ENCODE measurements around the gene DAZL. TPM values are rescaled to one million over a fixed set of nuclear protein-coding genes. Genes with fewer than 3 reads are reported as not detected.

DAZL gene
- total and polyA plus RNA-seq, 8 donors, result 0.18 to 0.62 (median 0.31) TPM; not detected in 5

DNA sequence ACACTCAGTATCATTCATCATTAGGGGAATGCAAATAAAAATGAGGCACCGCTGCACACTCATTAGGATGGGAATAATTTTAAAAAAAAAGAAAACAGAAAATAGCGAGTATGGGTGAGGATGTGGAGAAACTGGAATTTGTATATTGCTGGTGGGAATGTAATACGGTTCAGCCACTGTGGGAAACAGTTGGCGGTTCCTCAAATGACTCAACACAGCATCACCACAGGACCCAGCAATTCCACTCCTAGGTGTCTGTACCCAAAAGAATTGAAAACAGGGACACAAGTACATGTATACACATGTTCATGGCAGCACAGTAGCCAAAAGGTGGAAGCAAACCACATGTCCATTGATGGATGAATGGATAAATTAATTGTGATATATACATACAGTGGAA is 56.5 kb downstream of the DAZL start:
- TF ChIP-seq EP300 (IDR thresholded peaks at IDR 0.05), result no peak
- TF ChIP-seq, protein P1, sequence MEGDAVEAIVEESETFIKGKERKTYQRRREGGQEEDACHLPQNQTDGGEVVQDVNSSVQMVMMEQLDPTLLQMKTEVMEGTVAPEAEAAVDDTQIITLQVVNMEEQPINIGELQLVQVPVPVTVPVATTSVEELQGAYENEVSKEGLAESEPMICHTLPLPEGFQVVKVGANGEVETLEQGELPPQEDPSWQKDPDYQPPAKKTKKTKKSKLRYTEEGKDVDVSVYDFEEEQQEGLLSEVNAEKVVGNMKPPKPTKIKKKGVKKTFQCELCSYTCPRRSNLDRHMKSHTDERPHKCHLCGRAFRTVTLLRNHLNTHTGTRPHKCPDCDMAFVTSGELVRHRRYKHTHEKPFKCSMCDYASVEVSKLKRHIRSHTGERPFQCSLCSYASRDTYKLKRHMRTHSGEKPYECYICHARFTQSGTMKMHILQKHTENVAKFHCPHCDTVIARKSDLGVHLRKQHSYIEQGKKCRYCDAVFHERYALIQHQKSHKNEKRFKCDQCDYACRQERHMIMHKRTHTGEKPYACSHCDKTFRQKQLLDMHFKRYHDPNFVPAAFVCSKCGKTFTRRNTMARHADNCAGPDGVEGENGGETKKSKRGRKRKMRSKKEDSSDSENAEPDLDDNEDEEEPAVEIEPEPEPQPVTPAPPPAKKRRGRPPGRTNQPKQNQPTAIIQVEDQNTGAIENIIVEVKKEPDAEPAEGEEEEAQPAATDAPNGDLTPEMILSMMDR (IDR thresholded peaks at IDR 0.05), result no peak
- TF ChIP-seq POLR2A (IDR thresholded peaks at IDR 0.05), result no peak
- TF ChIP-seq POLR2AphosphoS5 (IDR thresholded peaks at IDR 0.05), result no peak
- no peaks in the 10 kb centered on the region for H3K36me3 ChIP-seq
- WGBS, 5 donors, result 76 to 88% (median 84%) methylated on average over 4 of the region's 4 CpGs
- DNase-seq, result no peak
- H3K27me3 ChIP-seq, result no peaks in the 10 kb centered on the region
- intact Hi-C loops (cut with DNase I; ENCODE audit: low total_unique reads), result no loop called here
- no peak overlapping the region for H3K27ac ChIP-seq
- H3K4me3 ChIP-seq, result no peak overlapping the region
- H3K9me3 ChIP-seq, result no peaks in the 10 kb centered on the region
- peaks cover 0 to 8% (median 0%) of the 10 kb centered on the region in 4 donors for H3K4me1 ChIP-seq

DNA sequence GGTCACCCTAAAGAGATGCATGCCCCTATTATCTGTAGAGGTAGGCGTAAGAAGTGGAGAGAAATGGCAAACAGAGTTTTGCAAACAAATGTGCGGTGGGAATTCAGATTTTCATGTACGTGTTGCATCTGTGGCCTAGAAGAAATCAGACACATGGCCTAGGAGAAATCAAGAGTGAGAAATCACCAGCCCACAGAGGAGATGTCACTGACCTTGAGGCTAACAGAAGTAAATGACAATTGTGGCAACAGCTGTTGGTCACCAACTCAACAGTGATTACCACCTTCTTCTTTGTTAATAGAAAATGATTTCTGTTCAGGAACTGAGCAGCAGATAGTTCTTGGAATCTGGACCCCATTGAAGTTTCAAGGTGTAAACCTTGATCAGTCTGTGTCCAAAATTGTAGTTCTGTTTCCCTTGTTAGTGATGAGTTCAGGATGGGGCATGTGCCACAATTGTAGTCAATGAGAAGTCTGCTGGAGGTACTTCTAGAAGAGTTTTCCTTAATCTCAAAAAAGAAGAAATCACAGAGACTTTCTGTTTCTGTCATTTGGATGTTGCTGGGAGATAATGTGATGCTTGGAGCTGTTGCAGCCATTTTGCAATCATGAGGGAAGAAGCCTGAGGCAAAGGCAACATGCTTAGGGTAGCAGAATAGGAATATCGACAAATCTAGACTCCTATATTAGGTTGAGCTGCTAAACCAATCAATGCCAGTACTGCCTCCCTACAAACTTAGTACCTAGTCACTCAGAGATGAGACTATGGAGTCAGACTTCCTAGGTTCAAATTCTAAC is 57.5 kb downstream of the DAZL start:
- intact Hi-C loops (cut with DNase I; ENCODE audit: low total_unique reads), result no loop called here
- Histone ChIP-seq H3K27ac (no peak overlapping the region), H3K4me3 (no peak overlapping the region), H3K4me1 (peaks cover 0 to 8% (median 0%) of the 10 kb centered on the region in 4 donors), H3K36me3 (no peaks in the 10 kb centered on the region), H3K9me3 (no peaks in the 10 kb centered on the region), H3K27me3 (no peaks in the 10 kb centered on the region)
- WGBS, 5 donors, result 64 to 89% (median 79%) methylated on average over 4 of the region's 4 CpGs
- no peak for DNase-seq
- TF ChIP-seq, protein P1 (IDR thresholded peaks at IDR 0.05), result no peak
- TF ChIP-seq EP300 (IDR thresholded peaks at IDR 0.05) (no peak), POLR2A (IDR thresholded peaks at IDR 0.05) (no peak), POLR2AphosphoS5 (IDR thresholded peaks at IDR 0.05) (no peak)

DNA sequence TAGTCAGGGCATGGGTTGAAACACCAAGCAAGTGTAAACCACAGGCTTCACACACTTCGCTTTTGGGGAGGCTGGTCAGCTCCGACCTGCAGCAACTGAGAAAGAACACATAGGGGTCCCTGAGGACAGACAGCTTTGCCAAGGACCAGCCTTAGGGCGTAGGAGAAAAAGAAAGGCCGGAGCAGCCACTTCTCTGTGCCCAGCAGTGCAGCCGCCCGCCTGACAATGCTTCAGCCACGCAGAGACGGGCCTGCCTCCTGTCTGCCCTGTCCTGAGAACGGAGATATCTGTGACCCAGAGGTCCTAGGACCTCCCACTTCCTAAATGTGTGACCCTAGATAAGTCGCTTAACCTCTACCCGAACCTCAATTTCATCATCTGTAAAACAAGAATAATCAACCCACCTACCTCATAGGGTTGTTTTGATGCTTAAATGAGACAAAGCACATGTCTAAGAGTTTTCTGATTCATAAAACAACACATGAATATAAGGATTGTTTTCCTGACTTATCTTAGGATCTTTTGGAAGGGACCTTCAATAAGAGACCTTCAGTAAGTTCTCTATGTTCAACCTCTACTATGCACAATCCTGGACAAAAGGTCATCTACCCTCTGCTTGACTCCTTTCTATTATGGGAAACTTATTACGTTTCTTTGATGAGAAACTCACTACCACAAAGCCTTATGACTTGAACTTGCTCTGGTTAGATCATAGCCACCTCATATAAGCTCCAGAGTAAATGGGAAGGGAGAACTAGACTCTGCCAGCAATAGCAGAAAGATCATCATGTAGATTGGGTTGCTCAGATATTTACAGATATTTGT is 58.8 kb downstream of the DAZL start:
- peaks cover 0 to 8% (median 0%) of the 10 kb centered on the region in 4 donors for H3K4me1 ChIP-seq
- H3K27ac ChIP-seq, result peak overlapping the region in 2 of 5 donors; percentile 38 to 47
- no peaks in the 10 kb centered on the region for H3K27me3 ChIP-seq
- H3K36me3 ChIP-seq, result no peaks in the 10 kb centered on the region
- no peaks in the 10 kb centered on the region for H3K9me3 ChIP-seq
- TF ChIP-seq EP300 (IDR thresholded peaks at IDR 0.05) (no peak), POLR2A (IDR thresholded peaks at IDR 0.05) (no peak), POLR2AphosphoS5 (IDR thresholded peaks at IDR 0.05) (no peak)
- TF ChIP-seq, protein P1 (IDR thresholded peaks at IDR 0.05), result no peak
- intact Hi-C loops (cut with DNase I; ENCODE audit: low total_unique reads), result no loop called here
- no peak overlapping the region for H3K4me3 ChIP-seq
- no peak for DNase-seq
- 73 to 79% (median 75%) methylated on average over 12 of the region's 12 CpGs for WGBS, 5 donors

DNA sequence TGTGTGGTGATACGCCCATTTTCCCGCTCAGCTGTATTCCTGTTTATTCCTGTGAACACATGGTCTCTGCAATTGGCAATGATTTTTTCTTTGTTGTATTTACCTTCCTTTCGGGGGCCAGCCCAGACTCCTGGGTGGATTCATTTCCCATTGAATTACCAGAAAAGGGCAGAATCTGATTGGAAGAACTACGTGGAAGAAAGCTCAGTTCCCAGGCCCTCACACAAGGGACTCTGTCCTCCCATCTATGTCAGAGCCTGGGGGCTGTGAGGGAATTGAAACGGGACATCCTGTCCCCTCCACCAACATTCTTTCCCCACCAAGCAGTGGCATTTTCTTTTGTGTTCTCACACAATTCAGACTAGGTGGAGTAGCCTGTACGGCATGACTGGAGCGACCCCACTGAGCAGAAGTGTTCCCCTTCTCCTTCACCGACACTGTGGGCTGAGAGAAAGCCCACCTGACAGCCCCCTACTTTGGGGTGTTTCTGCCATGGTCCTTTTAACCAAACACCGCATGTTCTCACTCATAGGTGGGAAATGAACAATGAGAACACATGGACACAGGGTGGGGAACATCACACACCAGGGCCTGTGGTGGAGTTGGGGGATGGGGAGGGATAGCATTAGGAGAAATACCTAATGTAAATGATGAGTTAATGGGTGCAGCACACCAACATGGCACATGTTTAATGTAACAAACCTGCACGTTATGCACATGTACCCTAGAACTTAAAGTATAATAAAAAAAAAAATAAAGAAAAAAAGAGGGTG is 59.6 kb downstream of the DAZL start:
- WGBS, 5 donors, result 66 to 76% (median 69%) methylated on average over 10 of the region's 10 CpGs
- Histone ChIP-seq H3K27ac (peak overlapping the region in 2 of 5 donors; percentile 38 to 47), H3K27me3 (no peaks in the 10 kb centered on the region), H3K9me3 (no peaks in the 10 kb centered on the region), H3K36me3 (no peaks in the 10 kb centered on the region), H3K4me3 (no peak overlapping the region), H3K4me1 (peaks cover 0 to 7% (median 0%) of the 10 kb centered on the region in 4 donors)
- no peak for DNase-seq
- intact Hi-C loops (cut with DNase I; ENCODE audit: low total_unique reads), result no loop called here
- TF ChIP-seq POLR2A (IDR thresholded peaks at IDR 0.05) (no peak), POLR2AphosphoS5 (IDR thresholded peaks at IDR 0.05) (no peak), EP300 (IDR thresholded peaks at IDR 0.05) (no peak)
- TF ChIP-seq, protein P1 (IDR thresholded peaks at IDR 0.05), result no peak

All from stomach (tissue), 9 donors.